Measurements from ENCODE around the gene EME2.

DNA sequence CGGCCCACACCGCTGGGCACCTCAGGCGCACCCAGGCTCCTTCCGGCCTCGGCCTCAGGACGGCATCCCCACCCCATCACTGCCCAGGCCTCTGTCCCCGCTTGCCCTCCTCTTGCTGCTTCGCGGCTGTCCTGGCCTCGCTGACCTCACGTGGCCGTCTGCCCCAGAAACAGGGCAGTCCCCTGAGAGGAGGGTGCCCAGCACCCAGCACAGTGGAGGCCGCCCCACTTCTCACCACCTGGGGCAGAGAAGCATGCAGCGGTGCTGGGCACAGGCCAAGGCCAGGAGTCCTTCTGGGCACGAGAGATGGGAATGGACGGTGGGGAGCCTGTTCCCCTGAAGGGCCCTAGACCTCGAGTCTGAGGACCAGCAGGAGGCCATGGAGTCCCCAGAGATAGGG lies 45.1 kb downstream of the EME2 start:
- TF ChIP-seq, protein P1, sequence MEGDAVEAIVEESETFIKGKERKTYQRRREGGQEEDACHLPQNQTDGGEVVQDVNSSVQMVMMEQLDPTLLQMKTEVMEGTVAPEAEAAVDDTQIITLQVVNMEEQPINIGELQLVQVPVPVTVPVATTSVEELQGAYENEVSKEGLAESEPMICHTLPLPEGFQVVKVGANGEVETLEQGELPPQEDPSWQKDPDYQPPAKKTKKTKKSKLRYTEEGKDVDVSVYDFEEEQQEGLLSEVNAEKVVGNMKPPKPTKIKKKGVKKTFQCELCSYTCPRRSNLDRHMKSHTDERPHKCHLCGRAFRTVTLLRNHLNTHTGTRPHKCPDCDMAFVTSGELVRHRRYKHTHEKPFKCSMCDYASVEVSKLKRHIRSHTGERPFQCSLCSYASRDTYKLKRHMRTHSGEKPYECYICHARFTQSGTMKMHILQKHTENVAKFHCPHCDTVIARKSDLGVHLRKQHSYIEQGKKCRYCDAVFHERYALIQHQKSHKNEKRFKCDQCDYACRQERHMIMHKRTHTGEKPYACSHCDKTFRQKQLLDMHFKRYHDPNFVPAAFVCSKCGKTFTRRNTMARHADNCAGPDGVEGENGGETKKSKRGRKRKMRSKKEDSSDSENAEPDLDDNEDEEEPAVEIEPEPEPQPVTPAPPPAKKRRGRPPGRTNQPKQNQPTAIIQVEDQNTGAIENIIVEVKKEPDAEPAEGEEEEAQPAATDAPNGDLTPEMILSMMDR (conservative IDR thresholded peaks at IDR 0.05): no peak
- TF ChIP-seq ZFX (IDR thresholded peaks at IDR 0.05): no peak
